Measurements from ENCODE around the gene USP3. TPM values are rescaled to one million over a fixed set of nuclear protein-coding genes. Genes with fewer than 3 reads are reported as not detected.

Gene USP3
- total and polyA plus RNA-seq, 2 experiments from 2014 or later = 15.4 to 21.0 TPM

DNA sequence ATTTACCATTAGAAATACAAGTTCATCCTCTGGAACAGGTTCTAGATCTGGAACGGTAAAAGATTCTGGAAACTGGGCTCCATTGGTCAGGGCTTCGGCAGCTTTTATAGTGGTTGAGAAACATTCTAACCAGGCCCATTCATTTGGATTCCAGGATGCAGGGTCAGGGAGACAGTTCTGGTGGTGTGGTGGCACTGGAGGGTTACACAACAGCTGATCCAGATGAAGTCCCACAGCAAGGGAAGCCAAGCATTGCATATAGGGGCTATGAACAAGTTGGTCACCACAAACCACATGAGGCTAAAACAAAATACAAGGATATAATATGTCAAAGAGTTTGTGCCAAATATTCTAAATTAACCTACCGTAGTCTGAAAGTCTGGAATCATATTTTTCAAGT is 135.8 kb downstream of the USP3 start:
- Histone ChIP-seq H2AFZ (no peak overlapping the region), H3K27ac (no peak overlapping the region), H4K20me1 (ENCODE audit: insufficient read depth) (no peaks in the 10 kb centered on the region), H3K4me1 (ENCODE audit: insufficient read depth) (no peaks in the 10 kb centered on the region), H3F3A (ENCODE audit: insufficient read depth) (no peaks in the 10 kb centered on the region), H3K9ac (no peak overlapping the region), H3K27me3 (replicated peaks; ENCODE audit: insufficient read depth) (no peaks in the 10 kb centered on the region), H3K9me3 (ENCODE audit: low read depth) (no peaks in the 10 kb centered on the region), H3K9me2 (ENCODE audit: insufficient read depth) (no peaks in the 10 kb centered on the region), H3K4me2 (ENCODE audit: unreplicated experiment) (no peak overlapping the region), H3K36me3 (ENCODE audit: low read depth) (peaks cover 78% of the 10 kb centered on the region), H3K79me2 (ENCODE audit: insufficient read depth) (no peaks in the 10 kb centered on the region), H3K4me3 (no peak overlapping the region)
- in situ Hi-C loops (cut with MboI) = no loop called here
- DNase-seq = no peak
- 83 to 87% methylated on average over 3 of the region's 3 CpGs for WGBS, 2 experiments (ENCODE audit: low coverage in 1 of 2, low lambda C conversion rate in 2 of 2, missing lambda C conversion rate in 2 of 2)
- TF ChIP-seq EZH2 (IDR thresholded peaks at IDR 0.05; ENCODE audit: insufficient read depth, poor library complexity, severe bottlenecking) (no peak), EZH2phosphoT487 (IDR thresholded peaks at IDR 0.05; ENCODE audit: insufficient read depth, low read depth) (no peak)

Other genes starting within 250 kb of the USP3 start
- 15.8 and 18.6 TPM in 2 replicates for gene APH1B, start 227.0 kb upstream of the USP3 start, total RNA-seq (2014; rRNA removed; shearing (Covaris generic))
- gene APH1B, start 227.0 kb upstream of the USP3 start, polyA plus RNA-seq (2016; fragmentation: Nextera tagmentation; extraction: Ambion mirVana) = 40.5 and 43.2 TPM in 2 replicates
- gene CA12, start 122.7 kb upstream of the USP3 start, total RNA-seq (2014; rRNA removed; shearing (Covaris generic)) = 41.1 and 41.8 TPM in 2 replicates
- gene CA12, start 122.7 kb upstream of the USP3 start, polyA plus RNA-seq (2016; fragmentation: Nextera tagmentation; extraction: Ambion mirVana) = 40.9 and 42.1 TPM in 2 replicates
- 0.32 TPM in 1 of 2 replicates, not detected in the other for gene FBXL22, start 92.8 kb downstream of the USP3 start, total RNA-seq (2014; rRNA removed; shearing (Covaris generic))
- gene FBXL22, start 92.8 kb downstream of the USP3 start, polyA plus RNA-seq (2016; fragmentation: Nextera tagmentation; extraction: Ambion mirVana) = 0.65 and 1.4 TPM in 2 replicates

All from GM23248 (cell line).